GM12878 (cell line): ENCODE data around the gene TBPL2. TPM values are rescaled to one million over a fixed set of nuclear protein-coding genes. Genes with fewer than 3 reads are reported as not detected.

Source experiments
- ATAC-seq: fragments of 200-7000 bp; cut with Tn5 transposase; 3 replicates; pipeline ENCODE4 v1.9.1; 2020; ENCODE audit warnings: mild to moderate bottlenecking, moderate library complexity
- BruUV-seq: library from RNA; stranded (reverse); fragments of 400-500 nt; replicated peaks from 2 replicates; lab custom pipeline; 2021; lab: Mats Ljungman, UMichigan
- CTCF ChIA-PET: fragments of 300-600 bp; sonication (Branson Sonifier 250); formaldehyde crosslinking; extraction: SDS; loops from one replicate; lab custom pipeline; 2021; ENCODE audit warnings: inconsistent platforms; lab: Yijun Ruan, JAX
- POLR2A ChIA-PET: fragments of 350-600 bp; formaldehyde crosslinking; extraction: SDS; loops from one replicate; lab custom pipeline; 2021; ENCODE audit warnings: inconsistent platforms; lab: Charles Lee
- RAD21 ChIA-PET: fragments of 300-600 bp; sonication (Branson Sonifier 250); formaldehyde crosslinking; loops from one replicate; lab custom pipeline; 2023; ENCODE audit warnings: antibody characterized with exemption; ENCODE audit not compliant: unreplicated experiment; lab: Charles Lee
- SMC1A ChIA-PET: fragments of 300-600 bp; sonication (Branson Sonifier 250); formaldehyde crosslinking; loops from one replicate; lab custom pipeline; 2023; ENCODE audit not compliant: unreplicated experiment, uncharacterized antibody; lab: Charles Lee
- DNase-seq: peaks from one replicate; pipeline ENCODE4 v3.0.0-alpha.2; 2011; ENCODE audit warnings: low read depth, low spot score
- FAIRE-seq: peaks from 3 replicates; lab custom pipeline; 2011; peaks lifted over from hg19 to GRCh38; lab: Jason Lieb, UNC
- H2AFZ ChIP-seq: 2 replicates; pipeline ENCODE4 v1.6.0; 2011; ENCODE audit warnings: low read depth, low read length, control low read depth; ENCODE audit not compliant: control insufficient read depth
- H3K27ac ChIP-seq: 2 replicates; pipeline ENCODE4 v1.5.1; 2011; ENCODE audit warnings: control low read depth; ENCODE audit not compliant: control insufficient read depth, insufficient read depth
- H3K27me3 ChIP-seq, 2 experiments: replicated peaks in 1 of 2; 2 replicates each; pipeline versions ENCODE4 v1.6.0 to v1.6.1; 2011; ENCODE audit warnings: low read length in 1 of 2; ENCODE audit not compliant: control insufficient read depth in 2 of 2, insufficient read depth in 2 of 2
- H3K36me3 ChIP-seq, 2 experiments: 2 replicates each; pipeline ENCODE4 v1.5.1; 2011; ENCODE audit warnings: low read length in 1 of 2; ENCODE audit not compliant: control insufficient read depth in 2 of 2, insufficient read depth in 2 of 2
- H3K4me1 ChIP-seq: 2 replicates; pipeline ENCODE4 v1.6.1; 2011; ENCODE audit warnings: mild to moderate bottlenecking, low read length, moderate library complexity, mixed read lengths; ENCODE audit not compliant: control insufficient read depth, insufficient read depth
- H3K4me2 ChIP-seq: 2 replicates; pipeline ENCODE4 v1.6.0; 2011; ENCODE audit warnings: control low read depth; ENCODE audit not compliant: control insufficient read depth, insufficient read depth
- H3K4me3 ChIP-seq: fragments of 200-600 bp; sonication (generic); 2 replicates; pipeline ENCODE4 v1.5.1; 2016
- H3K79me2 ChIP-seq: 2 replicates; pipeline ENCODE4 v1.6.0; 2011; ENCODE audit warnings: low read length; ENCODE audit not compliant: control insufficient read depth, insufficient read depth
- H3K9ac ChIP-seq: 2 replicates; pipeline ENCODE4 v1.8.0; 2011; ENCODE audit warnings: low read length, control low read depth, mixed read lengths; ENCODE audit not compliant: control insufficient read depth, insufficient read depth
- H3K9me3 ChIP-seq: replicated peaks from 3 replicates; pipeline ENCODE4 v1.5.1; 2011; ENCODE audit warnings: mild to moderate bottlenecking, low read length; ENCODE audit not compliant: control insufficient read depth, insufficient read depth
- H4K20me1 ChIP-seq: 2 replicates; pipeline ENCODE4 v1.6.0; 2011; ENCODE audit not compliant: control insufficient read depth, insufficient read depth
- MTA2 ChIP-seq: fragments of 450-650 bp; IDR thresholded peaks from 2 replicates; pipeline ENCODE4 v1.6.1; 2016; ENCODE audit warnings: low read depth, mild to moderate bottlenecking, moderate library complexity
- MXI1 ChIP-seq: fragments of 150-350 bp; IDR thresholded peaks from 2 replicates; pipeline ENCODE4 v1.6.1; 2011; ENCODE audit warnings: low read depth, mild to moderate bottlenecking, inconsistent platforms, low read length, improper control_type of control experiment
- POLR2AphosphoS5 ChIP-seq: IDR thresholded peaks from 2 replicates; pipeline ENCODE4 v1.6.1; 2011; ENCODE audit warnings: mild to moderate bottlenecking, low read length, inconsistent platforms
- RBBP5 ChIP-seq: fragments of 200-600 bp; sonication (generic); conservative IDR thresholded peaks from 2 replicates; pipeline ENCODE4 v1.6.1; 2016
- ZNF24 ChIP-seq: fragments of 450-650 bp; IDR thresholded peaks from 2 replicates; pipeline ENCODE4 v1.6.1; 2017; ENCODE audit warnings: antibody characterized with exemption, mild to moderate bottlenecking
- WGBS: methylation state at CpG from one replicate; pipeline ENCODE4 v1.1.6; 2016; ENCODE audit warnings: low lambda C conversion rate; ENCODE audit not compliant: insufficient replicate concordance, insufficient coverage; ENCODE audit errors: missing lambda C conversion rate; 5-methylcytosine and 5-hydroxymethylcytosine counted together
- in situ Hi-C: fragments of 300-500 bp; cut with MboI; formaldehyde crosslinking; loops from 9 replicates; pipeline ENCODE4 v1.14.3; 2018; ENCODE audit warnings: mixed read lengths
- intact Hi-C: fragments of 100-400 bp; cut with micrococcal nuclease; formaldehyde crosslinking; loops from one replicate; pipeline ENCODE4 v1.14.2; 2022; ENCODE audit not compliant: unreplicated experiment
- polyA plus RNA-seq, 11 experiments: library from polyadenylated mRNA; depleted of rRNA in 4 of 11; unstranded in 6 of 11; stranded (reverse) in 5 of 11; fragments of >200 nt; fragmentation: Nextera tagmentation in 4 of 11; fragmentation: Illumina TruSeq in 1 of 11; extraction: Ambion mirVana in 4 of 11; extraction: Trizol in 1 of 11; gene quantifications; 1 replicate in 1 of 11; 2 replicates in 10 of 11; pipeline versions ENCODE4 v1.2.1 to v1.2.3, GENCODE V29; 2011 to 2016; ENCODE audit warnings: inconsistent platforms in 2 of 11, missing spikeins in 2 of 11, low read depth in 1 of 11
- total RNA-seq, 4 experiments: library from RNA; depleted of rRNA in 3 of 4; stranded (reverse); fragments of >200 nt in 3 of 4; fragmentation: Illumina TruSeq in 1 of 4; extraction: Trizol in 1 of 4; gene quantifications; 2 replicates each; pipeline versions ENCODE4 v1.2.1 to v1.2.3, GENCODE V29; 2013 to 2021
- TF ChIP-seq, protein P1 (sequence below): IDR thresholded peaks from 2 replicates; pipeline ENCODE4 v1.6.1; 2012; ENCODE audit warnings: mild to moderate bottlenecking, low read depth, low read length
- TF ChIP-seq, protein P2 (sequence below), 3 experiments: IDR thresholded peaks in 2 of 3; conservative IDR thresholded peaks in 1 of 3; 2 replicates each; pipeline ENCODE4 v1.5.1; 2011; ENCODE audit warnings: low read depth in 3 of 3, low read length in 3 of 3, mild to moderate bottlenecking in 3 of 3, control low read depth in 2 of 3, moderate library complexity in 2 of 3, inconsistent platforms in 1 of 3, mixed read lengths in 1 of 3; ENCODE audit not compliant: control insufficient read depth in 2 of 3, insufficient read depth in 1 of 3; ENCODE audit errors: extremely low read depth in 1 of 3

Gene TBPL2
- total and polyA plus RNA-seq, 10 of the 15 experiments (the other 5 are each of a cell fraction or from before 2014, with no cell fraction given) = 0.41 TPM; not detected in 9

DNA sequence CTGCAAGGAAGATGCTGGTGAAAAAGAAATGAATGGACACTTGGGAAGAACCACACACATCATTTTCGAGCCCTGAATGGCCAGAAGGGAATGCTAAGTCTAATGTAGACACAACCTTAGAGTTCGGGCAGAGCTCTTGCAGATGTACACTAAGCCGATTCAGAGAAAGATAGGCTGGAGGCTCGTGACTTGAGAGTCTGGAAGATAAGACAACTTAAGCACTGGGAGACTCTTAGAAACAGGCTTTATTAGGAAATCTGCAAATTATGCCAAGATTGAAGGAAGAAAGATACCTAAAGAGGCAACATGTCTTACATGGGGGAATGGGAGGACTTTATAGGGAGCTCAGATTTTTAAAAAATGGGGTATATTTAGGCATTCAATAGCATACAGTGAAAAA is 13.5 kb downstream of the TBPL2 start:
- DNase-seq = no peak
- ChIA-PET SMC1A (interaction anchor here (0.6 to 1.5 kb wide), 5 partner anchors 9 to 703 kb away, joined by 3 to 6 read pairs (median 3); partner anchors contain the start of gene ATG14), RAD21 (interaction anchor here (0.9 kb wide), 1 partner anchor 9 kb away, joined by 5 read pairs; no protein-coding TSS in a partner anchor), CTCF (interaction anchor here (0.7 to 3.3 kb wide), 12 partner anchors 8 to 1064 kb away, joined by 3 to 18 read pairs (median 6); no protein-coding TSS in a partner anchor), POLR2A (interaction anchor here (0.8 to 1.0 kb wide), 2 partner anchors 9 to 12 kb away, joined by 3 read pairs; no protein-coding TSS in a partner anchor)
- Histone ChIP-seq H3K27me3 (no peaks in the 10 kb centered on the region), H3K36me3 (no peaks in the 10 kb centered on the region), H3K9ac (no peak overlapping the region), H3K4me3 (no peak overlapping the region), H3K4me1 (peaks cover 3% of the 10 kb centered on the region; the same call in 1 of the 2 replicates), H3K9me3 (no peaks in the 10 kb centered on the region), H4K20me1 (no peaks in the 10 kb centered on the region), H2AFZ (no peak overlapping the region), H3K79me2 (no peaks in the 10 kb centered on the region), H3K4me2 (no peak overlapping the region), H3K27ac (no peak overlapping the region)
- no peak for TF ChIP-seq MTA2
- TF ChIP-seq ZNF24 = no peak
- no peak for TF ChIP-seq POLR2AphosphoS5
- no peak for TF ChIP-seq MXI1
- TF ChIP-seq RBBP5 = no peak
- in situ Hi-C loops = no loop called here
- intact Hi-C loops = no loop called here
- 52% methylated on average over 4 of the region's 4 CpGs for WGBS
- FAIRE-seq = no peak
- ATAC-seq = no peak
- BruUV-seq = no TSS peak

DNA sequence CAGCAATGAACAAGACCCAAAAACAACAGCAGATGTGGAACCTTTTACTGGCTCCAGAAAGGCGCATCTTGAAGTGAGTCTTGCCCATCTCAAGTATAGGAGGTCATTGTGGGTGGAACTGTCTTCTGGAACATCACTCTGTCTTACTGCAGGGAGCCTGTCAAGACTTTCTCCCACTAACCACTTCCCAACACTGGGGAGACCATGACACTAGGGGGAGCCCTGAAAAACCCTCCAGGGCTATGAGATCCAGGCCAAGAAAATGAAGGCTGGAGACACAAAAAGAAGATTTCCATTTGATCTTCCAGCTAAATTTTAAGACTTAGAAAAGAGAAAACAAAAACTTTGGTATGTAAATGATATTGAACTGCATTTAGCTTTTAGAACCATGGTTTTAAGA is 15.3 kb downstream of the TBPL2 start:
- ChIA-PET POLR2A (interaction anchor here (1.2 kb wide), 1 partner anchor 176 kb away, joined by 3 read pairs; no protein-coding TSS in a partner anchor), SMC1A (interaction anchor here (0.9 to 2.3 kb wide), 2 partner anchors 11 to 58 kb away, joined by 3 to 6 read pairs; no protein-coding TSS in a partner anchor), RAD21 (interaction anchor here (2.2 kb wide), 1 partner anchor 9 kb away, joined by 8 read pairs; no protein-coding TSS in a partner anchor), CTCF (interaction anchor here (0.6 to 3.1 kb wide), 5 partner anchors 10 to 238 kb away, joined by 3 to 10 read pairs (median 4); no protein-coding TSS in a partner anchor)
- no peak overlapping the region for H3K4me2 ChIP-seq
- H3K27ac ChIP-seq = no peak overlapping the region
- 84% methylated on average over 1 of the region's 1 CpG for WGBS
- no peak for FAIRE-seq
- no peaks in the 10 kb centered on the region for H4K20me1 ChIP-seq
- intact Hi-C loops = no loop called here
- no peaks in the 10 kb centered on the region for H3K9me3 ChIP-seq
- no TSS peak for BruUV-seq
- H3K4me3 ChIP-seq = no peak overlapping the region
- DNase-seq = no peak
- no peak overlapping the region for H2AFZ ChIP-seq
- no peaks in the 10 kb centered on the region for H3K27me3 ChIP-seq
- ATAC-seq = peak; percentile 28; the same call in 1 of the 3 replicates
- H3K36me3 ChIP-seq = no peaks in the 10 kb centered on the region
- no peak overlapping the region for H3K9ac ChIP-seq
- no peaks in the 10 kb centered on the region for H3K79me2 ChIP-seq
- TF ChIP-seq, protein P1, sequence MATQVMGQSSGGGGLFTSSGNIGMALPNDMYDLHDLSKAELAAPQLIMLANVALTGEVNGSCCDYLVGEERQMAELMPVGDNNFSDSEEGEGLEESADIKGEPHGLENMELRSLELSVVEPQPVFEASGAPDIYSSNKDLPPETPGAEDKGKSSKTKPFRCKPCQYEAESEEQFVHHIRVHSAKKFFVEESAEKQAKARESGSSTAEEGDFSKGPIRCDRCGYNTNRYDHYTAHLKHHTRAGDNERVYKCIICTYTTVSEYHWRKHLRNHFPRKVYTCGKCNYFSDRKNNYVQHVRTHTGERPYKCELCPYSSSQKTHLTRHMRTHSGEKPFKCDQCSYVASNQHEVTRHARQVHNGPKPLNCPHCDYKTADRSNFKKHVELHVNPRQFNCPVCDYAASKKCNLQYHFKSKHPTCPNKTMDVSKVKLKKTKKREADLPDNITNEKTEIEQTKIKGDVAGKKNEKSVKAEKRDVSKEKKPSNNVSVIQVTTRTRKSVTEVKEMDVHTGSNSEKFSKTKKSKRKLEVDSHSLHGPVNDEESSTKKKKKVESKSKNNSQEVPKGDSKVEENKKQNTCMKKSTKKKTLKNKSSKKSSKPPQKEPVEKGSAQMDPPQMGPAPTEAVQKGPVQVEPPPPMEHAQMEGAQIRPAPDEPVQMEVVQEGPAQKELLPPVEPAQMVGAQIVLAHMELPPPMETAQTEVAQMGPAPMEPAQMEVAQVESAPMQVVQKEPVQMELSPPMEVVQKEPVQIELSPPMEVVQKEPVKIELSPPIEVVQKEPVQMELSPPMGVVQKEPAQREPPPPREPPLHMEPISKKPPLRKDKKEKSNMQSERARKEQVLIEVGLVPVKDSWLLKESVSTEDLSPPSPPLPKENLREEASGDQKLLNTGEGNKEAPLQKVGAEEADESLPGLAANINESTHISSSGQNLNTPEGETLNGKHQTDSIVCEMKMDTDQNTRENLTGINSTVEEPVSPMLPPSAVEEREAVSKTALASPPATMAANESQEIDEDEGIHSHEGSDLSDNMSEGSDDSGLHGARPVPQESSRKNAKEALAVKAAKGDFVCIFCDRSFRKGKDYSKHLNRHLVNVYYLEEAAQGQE = no peak
- TF ChIP-seq, protein P2, sequence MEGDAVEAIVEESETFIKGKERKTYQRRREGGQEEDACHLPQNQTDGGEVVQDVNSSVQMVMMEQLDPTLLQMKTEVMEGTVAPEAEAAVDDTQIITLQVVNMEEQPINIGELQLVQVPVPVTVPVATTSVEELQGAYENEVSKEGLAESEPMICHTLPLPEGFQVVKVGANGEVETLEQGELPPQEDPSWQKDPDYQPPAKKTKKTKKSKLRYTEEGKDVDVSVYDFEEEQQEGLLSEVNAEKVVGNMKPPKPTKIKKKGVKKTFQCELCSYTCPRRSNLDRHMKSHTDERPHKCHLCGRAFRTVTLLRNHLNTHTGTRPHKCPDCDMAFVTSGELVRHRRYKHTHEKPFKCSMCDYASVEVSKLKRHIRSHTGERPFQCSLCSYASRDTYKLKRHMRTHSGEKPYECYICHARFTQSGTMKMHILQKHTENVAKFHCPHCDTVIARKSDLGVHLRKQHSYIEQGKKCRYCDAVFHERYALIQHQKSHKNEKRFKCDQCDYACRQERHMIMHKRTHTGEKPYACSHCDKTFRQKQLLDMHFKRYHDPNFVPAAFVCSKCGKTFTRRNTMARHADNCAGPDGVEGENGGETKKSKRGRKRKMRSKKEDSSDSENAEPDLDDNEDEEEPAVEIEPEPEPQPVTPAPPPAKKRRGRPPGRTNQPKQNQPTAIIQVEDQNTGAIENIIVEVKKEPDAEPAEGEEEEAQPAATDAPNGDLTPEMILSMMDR (IDR thresholded peaks at IDR 0.05 in 2 of 3, conservative IDR thresholded peaks at IDR 0.05 in 1 of 3; ENCODE audit: control insufficient read depth in 2 of 3, extremely low read depth in 1 of 3, insufficient read depth in 1 of 3, low read depth in 3 of 3, low read length in 3 of 3) = peak; percentile 12 to 32 (median 13); a peak in 3 of 6 replicates
- in situ Hi-C loops = no loop called here
- H3K4me1 ChIP-seq = peaks cover 3% of the 10 kb centered on the region; the same call in 1 of the 2 replicates
